ENCODE results near the gene ATAD2B.
A peak's percentile ranks its signal among the peaks of the same experiment; 100 is the strongest.

Gene ATAD2B

GRCh38 chr2:23836505-23836904, 90.4 kb downstream of the ATAD2B start:
- H3K27ac ChIP-seq (ENCODE audit: poor library complexity, severe bottlenecking), result no peak overlapping the region

GRCh38 chr2:23835988-23836387, 90.9 kb downstream of the ATAD2B start:
- Histone ChIP-seq H3K27me3 (ENCODE audit: insufficient read depth, poor library complexity, severe bottlenecking) (no peaks in the 10 kb centered on the region), H3K4me1 (ENCODE audit: insufficient read depth, poor library complexity, severe bottlenecking) (no peaks in the 10 kb centered on the region), H3K27ac (ENCODE audit: poor library complexity, severe bottlenecking) (no peak overlapping the region), H3K9me3 (ENCODE audit: severe bottlenecking) (no peaks in the 10 kb centered on the region), H3K36me3 (ENCODE audit: low read depth) (no peaks in the 10 kb centered on the region), H3K4me3 (ENCODE audit: severe bottlenecking) (no peak overlapping the region)
- ATAC-seq (ENCODE audit: low read depth) (no peak), DNase-seq (ENCODE audit: low spot score) (no peak)
- no peak for TF ChIP-seq CTCF (IDR thresholded peaks at IDR 0.05; ENCODE audit: poor library complexity, severe bottlenecking)

More at GRCh38 chr2:23836505-23836904, 90.4 kb downstream of the ATAD2B start:
- Histone ChIP-seq H3K27me3 (ENCODE audit: insufficient read depth, poor library complexity, severe bottlenecking) (no peaks in the 10 kb centered on the region), H3K9me3 (ENCODE audit: severe bottlenecking) (no peaks in the 10 kb centered on the region), H3K4me3 (ENCODE audit: severe bottlenecking) (no peak overlapping the region), H3K4me1 (ENCODE audit: insufficient read depth, poor library complexity, severe bottlenecking) (no peaks in the 10 kb centered on the region), H3K36me3 (ENCODE audit: low read depth) (no peaks in the 10 kb centered on the region)
- ATAC-seq (ENCODE audit: low read depth) (no peak), DNase-seq (ENCODE audit: low spot score) (no peak)
- TF ChIP-seq CTCF (IDR thresholded peaks at IDR 0.05; ENCODE audit: poor library complexity, severe bottlenecking), result no peak

GRCh38 chr2:23835423-23835822, 91.5 kb downstream of the ATAD2B start:
- no peak for ATAC-seq (ENCODE audit: low read depth)
- no peak for DNase-seq (ENCODE audit: low spot score)
- no peak for TF ChIP-seq CTCF (IDR thresholded peaks at IDR 0.05; ENCODE audit: poor library complexity, severe bottlenecking)
- Histone ChIP-seq H3K4me1 (ENCODE audit: insufficient read depth, poor library complexity, severe bottlenecking) (no peaks in the 10 kb centered on the region), H3K9me3 (ENCODE audit: severe bottlenecking) (no peaks in the 10 kb centered on the region), H3K27me3 (ENCODE audit: insufficient read depth, poor library complexity, severe bottlenecking) (no peaks in the 10 kb centered on the region), H3K4me3 (ENCODE audit: severe bottlenecking) (no peak overlapping the region), H3K36me3 (ENCODE audit: low read depth) (no peaks in the 10 kb centered on the region), H3K27ac (ENCODE audit: poor library complexity, severe bottlenecking) (no peak overlapping the region)

GRCh38 chr2:23828986-23829385, 97.9 kb downstream of the ATAD2B start:
- no peak for ATAC-seq (ENCODE audit: low read depth)
- Histone ChIP-seq H3K36me3 (ENCODE audit: low read depth) (peaks cover 4% of the 10 kb centered on the region), H3K4me1 (ENCODE audit: insufficient read depth, poor library complexity, severe bottlenecking) (peaks cover 37% of the 10 kb centered on the region), H3K9me3 (ENCODE audit: severe bottlenecking) (no peaks in the 10 kb centered on the region), H3K27ac (ENCODE audit: poor library complexity, severe bottlenecking) (peak overlapping the region; percentile 41), H3K4me3 (ENCODE audit: severe bottlenecking) (no peak overlapping the region), H3K27me3 (ENCODE audit: insufficient read depth, poor library complexity, severe bottlenecking) (no peaks in the 10 kb centered on the region)
- DNase-seq (ENCODE audit: low spot score), result no peak
- no peak for TF ChIP-seq CTCF (IDR thresholded peaks at IDR 0.05; ENCODE audit: poor library complexity, severe bottlenecking)

- Histone ChIP-seq H3K4me1 (ENCODE audit: insufficient read depth, poor library complexity, severe bottlenecking) (peaks cover 37% of the 10 kb centered on the region), H3K9me3 (ENCODE audit: severe bottlenecking) (no peaks in the 10 kb centered on the region), H3K27me3 (ENCODE audit: insufficient read depth, poor library complexity, severe bottlenecking) (no peaks in the 10 kb centered on the region), H3K4me3 (ENCODE audit: severe bottlenecking) (no peak overlapping the region), H3K27ac (ENCODE audit: poor library complexity, severe bottlenecking) (peak overlapping the region; percentile 41), H3K36me3 (ENCODE audit: low read depth) (peaks cover 4% of the 10 kb centered on the region)
- ATAC-seq (ENCODE audit: low read depth) (peak; percentile 36; the same call in 1 of the 3 replicates), DNase-seq (ENCODE audit: low spot score) (no peak)
- TF ChIP-seq CTCF (IDR thresholded peaks at IDR 0.05; ENCODE audit: poor library complexity, severe bottlenecking), result no peak
Measured at GRCh38 chr2:23828256-23828980, 98.5 kb downstream of the ATAD2B start.
